H9 (cell line): Measurements from ENCODE around the gene WSCD2. TPM values are rescaled to one million over a fixed set of nuclear protein-coding genes. Genes with fewer than 3 reads are reported as not detected.

Experiments used
- DNase-seq: peaks from one replicate; pipeline ENCODE4 v3.0.0-alpha.2; 2017
- H2AFZ ChIP-seq: one replicate; pipeline ENCODE4 v1.6.1; 2013; ENCODE audit warnings: mild to moderate bottlenecking, low read length, control low read depth, moderate library complexity
- H2AK5ac ChIP-seq: 2 replicates; pipeline ENCODE4 v1.6.1; 2013; ENCODE audit warnings: low read length, control low read depth, mixed read lengths; ENCODE audit not compliant: insufficient read length
- H2BK120ac ChIP-seq: one replicate; pipeline ENCODE4 v1.6.1; 2013; ENCODE audit warnings: low read depth, mild to moderate bottlenecking, low read length, control low read depth, inconsistent platforms; ENCODE audit not compliant: poor library complexity, severe bottlenecking
- H2BK12ac ChIP-seq: 2 replicates; pipeline ENCODE4 v1.6.1; 2013; ENCODE audit warnings: low read length, control low read depth, mixed read lengths, low read depth; ENCODE audit not compliant: insufficient read length
- H2BK15ac ChIP-seq: 2 replicates; pipeline ENCODE4 v1.6.1; 2013; ENCODE audit warnings: low read depth, low read length, control low read depth
- H2BK20ac ChIP-seq: one replicate; pipeline ENCODE4 v1.6.1; 2013; ENCODE audit warnings: low read depth, mild to moderate bottlenecking, low read length, control low read depth, inconsistent platforms; ENCODE audit not compliant: poor library complexity, severe bottlenecking
- H2BK5ac ChIP-seq: 2 replicates; pipeline ENCODE4 v1.6.1; 2013; ENCODE audit warnings: low read length, control low read depth, mixed read lengths; ENCODE audit not compliant: insufficient read length
- H3K14ac ChIP-seq: 2 replicates; pipeline ENCODE4 v1.6.1; 2013; ENCODE audit warnings: low read length, control low read depth; ENCODE audit not compliant: insufficient read depth
- H3K18ac ChIP-seq: 2 replicates; pipeline ENCODE4 v1.6.1; 2013; ENCODE audit warnings: low read depth, mild to moderate bottlenecking, mixed read lengths, low read length, control low read depth; ENCODE audit not compliant: insufficient read length
- H3K23ac ChIP-seq: 2 replicates; pipeline ENCODE4 v1.6.1; 2013; ENCODE audit warnings: low read length, control low read depth, mixed read lengths, low read depth; ENCODE audit not compliant: insufficient read length
- H3K23me2 ChIP-seq: 2 replicates; pipeline ENCODE4 v1.6.1; 2013; ENCODE audit warnings: low read depth, mild to moderate bottlenecking, mixed read lengths, low read length, control low read depth; ENCODE audit not compliant: insufficient read length, poor library complexity, severe bottlenecking
- H3K27ac ChIP-seq: 2 replicates; pipeline ENCODE4 v1.5.1; 2013; ENCODE audit warnings: low read length, control low read depth, mixed read lengths, low read depth; ENCODE audit not compliant: insufficient read length
- H3K27me3 ChIP-seq: 2 replicates; pipeline ENCODE4 v1.6.1; 2013; ENCODE audit warnings: low read length, control low read depth, inconsistent platforms; ENCODE audit not compliant: insufficient read depth
- H3K4ac ChIP-seq: 2 replicates; pipeline ENCODE4 v1.6.1; 2013; ENCODE audit warnings: low read depth, mild to moderate bottlenecking, control low read depth, inconsistent platforms, low read length, moderate library complexity
- H3K4me1 ChIP-seq: 2 replicates; pipeline ENCODE4 v1.6.1; 2013; ENCODE audit warnings: low read length, control low read depth, inconsistent platforms; ENCODE audit not compliant: insufficient read depth
- H3K4me2 ChIP-seq: 2 replicates; pipeline ENCODE4 v1.6.1; 2013; ENCODE audit warnings: low read length, control low read depth, mixed read lengths; ENCODE audit not compliant: insufficient read length, insufficient read depth
- H3K56ac ChIP-seq: 2 replicates; pipeline ENCODE4 v1.6.1; 2013; ENCODE audit warnings: low read depth, mild to moderate bottlenecking, mixed read lengths, low read length, control low read depth; ENCODE audit not compliant: insufficient read length
- H3K79me1 ChIP-seq: 2 replicates; pipeline ENCODE4 v1.6.1; 2013; ENCODE audit warnings: low read depth, mild to moderate bottlenecking, moderate library complexity, low read length, control low read depth, inconsistent platforms; ENCODE audit not compliant: insufficient read depth, poor library complexity, severe bottlenecking
- H3K79me2 ChIP-seq: 2 replicates; pipeline ENCODE4 v1.6.1; 2013; ENCODE audit warnings: low read length, control low read depth, inconsistent platforms; ENCODE audit not compliant: insufficient read depth
- H3K9ac ChIP-seq: 2 replicates; pipeline ENCODE4 v1.6.1; 2013; ENCODE audit warnings: low read length, control low read depth, mixed read lengths; ENCODE audit not compliant: insufficient read length; ENCODE audit errors: extremely low read depth
- H3K9me3 ChIP-seq: one replicate; pipeline ENCODE4 v1.6.1; 2013; ENCODE audit warnings: low read depth, low read length, inconsistent platforms; ENCODE audit not compliant: control insufficient read depth
- H3T11ph ChIP-seq: one replicate; pipeline ENCODE4 v1.6.1; 2013; ENCODE audit warnings: mild to moderate bottlenecking, low read length, control low read depth, inconsistent platforms
- H4K20me1 ChIP-seq: one replicate; pipeline ENCODE4 v1.6.1; 2013; ENCODE audit not compliant: control insufficient read depth, insufficient read length, insufficient read depth
- H4K5ac ChIP-seq: 2 replicates; pipeline ENCODE4 v1.6.1; 2013; ENCODE audit warnings: low read depth, mild to moderate bottlenecking, mixed read lengths, low read length, control low read depth; ENCODE audit not compliant: insufficient read length
- H4K8ac ChIP-seq: replicated peaks from 2 replicates; pipeline ENCODE4 v1.6.1; 2013; ENCODE audit warnings: low read length, control low read depth, mixed read lengths, low read depth; ENCODE audit not compliant: insufficient read length
- H4K91ac ChIP-seq: 2 replicates; pipeline ENCODE4 v1.6.1; 2013; ENCODE audit warnings: low read depth, mild to moderate bottlenecking, moderate library complexity, mixed read lengths, low read length, control low read depth; ENCODE audit not compliant: insufficient read length
- H3K27ac Mint-ChIP-seq, 3 experiments: 2 replicates in 2 of 3; 3 replicates in 1 of 3; pipeline ENCODE4 v1.8.0; 2020 to 2021; ENCODE audit warnings: mixed read lengths in 3 of 3, mild to moderate bottlenecking in 1 of 3, moderate library complexity in 1 of 3
- H3K27me3 Mint-ChIP-seq: 2 replicates; pipeline ENCODE4 v1.8.0; 2021; ENCODE audit warnings: low read depth, mild to moderate bottlenecking, moderate library complexity, mixed read lengths
- H3K36me3 Mint-ChIP-seq, 3 experiments: 2 replicates in 2 of 3; 3 replicates in 1 of 3; pipeline ENCODE4 v1.8.0; 2020 to 2021; ENCODE audit warnings: low read depth in 3 of 3, mixed read lengths in 3 of 3; ENCODE audit not compliant: insufficient read depth in 1 of 3
- H3K4me1 Mint-ChIP-seq, 2 experiments: 2 replicates each; pipeline ENCODE4 v1.8.0; 2020; ENCODE audit warnings: mixed read lengths in 2 of 2
- H3K4me3 Mint-ChIP-seq, 2 experiments: 2 replicates in 1 of 2; 3 replicates in 1 of 2; pipeline ENCODE4 v1.8.0; 2020 to 2021; ENCODE audit warnings: mild to moderate bottlenecking in 2 of 2, mixed read lengths in 2 of 2, moderate library complexity in 1 of 2
- H3K9me3 Mint-ChIP-seq, 2 experiments: 2 replicates in 1 of 2; 3 replicates in 1 of 2; pipeline ENCODE4 v1.8.0; 2020; ENCODE audit warnings: mild to moderate bottlenecking in 2 of 2, mixed read lengths in 2 of 2, moderate library complexity in 1 of 2
- WGBS: extraction: QIAGEN DNeasy Blood & Tissue Kit; methylation state at CpG from one replicate; pipeline ENCODE4 v1.1.7; 2013; ENCODE audit warnings: missing lambda C conversion rate, low lambda C conversion rate, mixed read lengths; ENCODE audit not compliant: insufficient read length; ENCODE audit errors: extremely low coverage; 5-methylcytosine and 5-hydroxymethylcytosine counted together
- total RNA-seq: library from RNA; stranded (reverse); gene quantifications from 2 replicates; pipeline ENCODE4 v1.2.1, GENCODE V29; 2021
- TF ChIP-seq, protein P1 (sequence below): fragments of 200-600 bp; sonication (generic); conservative IDR thresholded peaks from 3 replicates; pipeline ENCODE4 v1.8.0; 2021; ENCODE audit warnings: antibody characterized with exemption, mild to moderate bottlenecking

WSCD2 gene
- total RNA-seq, 1 experiment from 2014 or later: 0.92 TPM

DNA sequence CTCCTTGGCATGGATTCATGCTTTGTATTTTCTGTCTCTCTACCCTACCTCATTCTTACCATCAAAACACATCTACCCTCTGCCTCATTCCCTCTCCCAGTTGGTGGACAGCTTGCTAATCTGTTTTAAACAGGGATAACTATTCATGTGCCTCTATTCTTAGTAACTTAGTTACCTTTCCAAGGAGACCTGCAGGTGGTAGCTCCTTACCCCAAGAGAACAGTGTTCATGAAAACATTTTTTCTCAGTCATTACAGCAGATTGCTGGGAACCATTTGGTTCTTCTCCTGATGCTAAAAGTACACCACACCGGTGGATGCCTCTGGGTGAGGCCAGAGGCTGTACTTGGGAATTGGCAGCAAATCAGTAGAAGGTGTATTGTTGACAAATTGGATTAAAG lies 137.0 kb downstream of the WSCD2 start:
- Histone ChIP-seq H2BK12ac (no peak overlapping the region), H3K79me2 (no peaks in the 10 kb centered on the region), H3K14ac (no peak overlapping the region)

More for the DNA sequence above, 137.0 kb downstream of the WSCD2 start:
- Mint-ChIP-seq H3K27me3 (peaks cover 2% of the 10 kb centered on the region; the same call in 1 of the 2 replicates), H3K27ac (no peak overlapping the region), H3K36me3 (peaks cover under 1 to 7% (median 4%) of the 10 kb centered on the region in 3 experiments; a peak in 5 of 7 replicates), H3K4me1 (peaks cover 22 to 26% of the 10 kb centered on the region in 2 experiments), H3K4me3 (no peak overlapping the region), H3K9me3 (peaks cover 6 to 17% of the 10 kb centered on the region in 2 experiments; a peak in 4 of 5 replicates)
- H3K4me2 ChIP-seq: no peak overlapping the region
- no peaks in the 10 kb centered on the region for H3K23me2 ChIP-seq
- no peaks in the 10 kb centered on the region for H4K20me1 ChIP-seq
- no peak overlapping the region for H2BK120ac ChIP-seq
- DNase-seq: no peak
- H2BK15ac ChIP-seq: no peak overlapping the region
- no peak overlapping the region for H3K9ac ChIP-seq
- H3K56ac ChIP-seq: no peak overlapping the region
- no peak overlapping the region for H4K8ac ChIP-seq
- no peak overlapping the region for H3K4ac ChIP-seq
- no peak overlapping the region for H3K27ac ChIP-seq
- H3K18ac ChIP-seq: no peak overlapping the region
- H3K27me3 ChIP-seq: no peaks in the 10 kb centered on the region
- H4K91ac ChIP-seq: no peak overlapping the region
- H3T11ph ChIP-seq: no peak overlapping the region
- TF ChIP-seq, protein P1, sequence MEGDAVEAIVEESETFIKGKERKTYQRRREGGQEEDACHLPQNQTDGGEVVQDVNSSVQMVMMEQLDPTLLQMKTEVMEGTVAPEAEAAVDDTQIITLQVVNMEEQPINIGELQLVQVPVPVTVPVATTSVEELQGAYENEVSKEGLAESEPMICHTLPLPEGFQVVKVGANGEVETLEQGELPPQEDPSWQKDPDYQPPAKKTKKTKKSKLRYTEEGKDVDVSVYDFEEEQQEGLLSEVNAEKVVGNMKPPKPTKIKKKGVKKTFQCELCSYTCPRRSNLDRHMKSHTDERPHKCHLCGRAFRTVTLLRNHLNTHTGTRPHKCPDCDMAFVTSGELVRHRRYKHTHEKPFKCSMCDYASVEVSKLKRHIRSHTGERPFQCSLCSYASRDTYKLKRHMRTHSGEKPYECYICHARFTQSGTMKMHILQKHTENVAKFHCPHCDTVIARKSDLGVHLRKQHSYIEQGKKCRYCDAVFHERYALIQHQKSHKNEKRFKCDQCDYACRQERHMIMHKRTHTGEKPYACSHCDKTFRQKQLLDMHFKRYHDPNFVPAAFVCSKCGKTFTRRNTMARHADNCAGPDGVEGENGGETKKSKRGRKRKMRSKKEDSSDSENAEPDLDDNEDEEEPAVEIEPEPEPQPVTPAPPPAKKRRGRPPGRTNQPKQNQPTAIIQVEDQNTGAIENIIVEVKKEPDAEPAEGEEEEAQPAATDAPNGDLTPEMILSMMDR: no peak
- WGBS: no CpG with 5 or more reads among the region's 1 CpG
- H3K23ac ChIP-seq: no peak overlapping the region
- H2BK20ac ChIP-seq: no peak overlapping the region
- no peak overlapping the region for H2AK5ac ChIP-seq
- H2AFZ ChIP-seq: no peak overlapping the region
- H3K79me1 ChIP-seq: no peaks in the 10 kb centered on the region
- H4K5ac ChIP-seq: no peak overlapping the region
- H3K4me1 ChIP-seq: no peaks in the 10 kb centered on the region
- no peak overlapping the region for H2BK5ac ChIP-seq
- peaks cover 4% of the 10 kb centered on the region for H3K9me3 ChIP-seq
